ENCODE results near the gene MAP3K9.

MAP3K9 gene

GRCh38 chr14:70816525-70816924 lies 7.2 kb upstream of the MAP3K9 start:
- no peak for DNase-seq

- no peak for DNase-seq
These were observed 5.2 kb upstream of the MAP3K9 start for GRCh38 chr14:70814466-70814865.

- no peak for DNase-seq
These were observed 3.0 kb upstream of the MAP3K9 start for GRCh38 chr14:70812124-70812818.

- no peak for DNase-seq
These were observed 2.3 kb upstream of the MAP3K9 start for GRCh38 chr14:70811578-70811977.

GRCh38 chr14:70811050-70811449 lies 1.7 kb upstream of the MAP3K9 start:
- DNase-seq: no peak

GRCh38 chr14:70810621-70811020 lies 1.3 kb upstream of the MAP3K9 start:
- DNase-seq: no peak

GRCh38 chr14:70808416-70809224 lies 693 bp downstream of the MAP3K9 start:
- DNase-seq: no peak

- no peak for DNase-seq
These were observed 1.4 kb downstream of the MAP3K9 start for GRCh38 chr14:70807898-70808415.

- no peak for DNase-seq
These were observed 4.7 kb downstream of the MAP3K9 start for GRCh38 chr14:70804556-70805162.

GRCh38 chr14:70803321-70804310 lies 5.7 kb downstream of the MAP3K9 start:
- no peak for DNase-seq

- no peak for DNase-seq
These were observed 6.9 kb downstream of the MAP3K9 start for GRCh38 chr14:70802379-70802778.

- DNase-seq: no peak
These were observed 7.5 kb downstream of the MAP3K9 start for GRCh38 chr14:70801836-70802235.

GRCh38 chr14:70796551-70796950 lies 12.8 kb downstream of the MAP3K9 start:
- DNase-seq: no peak

- DNase-seq: no peak
These were observed 15.0 kb downstream of the MAP3K9 start for GRCh38 chr14:70794294-70794693.

- DNase-seq: no peak
These were observed 15.7 kb downstream of the MAP3K9 start for GRCh38 chr14:70793637-70794036.

- DNase-seq: no peak
These were observed 16.4 kb downstream of the MAP3K9 start for GRCh38 chr14:70792939-70793338.

GRCh38 chr14:70791971-70792370 lies 17.3 kb downstream of the MAP3K9 start:
- no peak for DNase-seq

GRCh38 chr14:70789961-70790360 lies 19.4 kb downstream of the MAP3K9 start:
- no peak for DNase-seq

- DNase-seq: peak; percentile 64
These were observed 20.0 kb downstream of the MAP3K9 start for GRCh38 chr14:70789361-70789760.

GRCh38 chr14:70788898-70789297 lies 20.4 kb downstream of the MAP3K9 start:
- no peak for DNase-seq

- DNase-seq: no peak
These were observed 23.8 kb downstream of the MAP3K9 start for GRCh38 chr14:70785556-70785955.

- no peak for DNase-seq
These were observed 24.4 kb downstream of the MAP3K9 start for GRCh38 chr14:70784886-70785285.

Data from fibroblast of skin of right biceps (primary cell).